Trophoblast cell (in vitro differentiated cells and primary cell): Measurements from ENCODE around the gene CCSER2. TPM values are rescaled to one million over a fixed set of nuclear protein-coding genes. Genes with fewer than 3 reads are reported as not detected.
"Not testable (repeated sequence)": the region's sequence is repeated elsewhere in the genome, so short reads cannot be mapped to it uniquely, and the experiment has no call there.

Experiments
- DNase-seq, 2 donors: peaks; one replicate each; pipeline ENCODE4 v3.0.0-alpha.2; 2016
- H2AFZ ChIP-seq: 2 replicates; pipeline ENCODE4 v1.6.1; 2013; ENCODE audit warnings: low read length, moderate library complexity, mild to moderate bottlenecking; ENCODE audit not compliant: insufficient read depth, poor library complexity
- H2AK5ac ChIP-seq: 2 replicates; pipeline ENCODE4 v1.6.1; 2013; ENCODE audit warnings: mild to moderate bottlenecking, low read length
- H2BK120ac ChIP-seq: 2 replicates; pipeline ENCODE4 v1.6.1; 2013; ENCODE audit warnings: low read length, mild to moderate bottlenecking, moderate library complexity; ENCODE audit not compliant: insufficient read depth, poor library complexity
- H2BK12ac ChIP-seq: 2 replicates; pipeline ENCODE4 v1.6.1; 2013; ENCODE audit warnings: mild to moderate bottlenecking, low read length, moderate library complexity
- H2BK5ac ChIP-seq: 2 replicates; pipeline ENCODE4 v1.6.1; 2013; ENCODE audit warnings: low read length, low read depth, moderate library complexity, mild to moderate bottlenecking; ENCODE audit not compliant: poor library complexity
- H3K14ac ChIP-seq: 2 replicates; pipeline ENCODE4 v1.6.1; 2013; ENCODE audit warnings: mild to moderate bottlenecking, low read length
- H3K18ac ChIP-seq: 2 replicates; pipeline ENCODE4 v1.6.1; 2013; ENCODE audit warnings: mild to moderate bottlenecking, low read length
- H3K23ac ChIP-seq: 2 replicates; pipeline ENCODE4 v1.6.1; 2013; ENCODE audit warnings: low read length
- H3K27ac ChIP-seq: 2 replicates; pipeline ENCODE4 v1.5.1; 2013; ENCODE audit warnings: low read depth, mild to moderate bottlenecking, inconsistent platforms, low read length, moderate library complexity
- H3K27me3 ChIP-seq: 2 replicates; pipeline ENCODE4 v1.6.1; 2013; ENCODE audit warnings: inconsistent platforms, mild to moderate bottlenecking, low read length, moderate library complexity; ENCODE audit not compliant: insufficient read depth
- H3K36me3 ChIP-seq, 2 experiments: 1 replicate in 1 of 2; 2 replicates in 1 of 2; pipeline ENCODE4 v1.6.1; 2013; ENCODE audit warnings: low read length in 2 of 2, mild to moderate bottlenecking in 2 of 2, moderate library complexity in 1 of 2; ENCODE audit not compliant: insufficient read depth in 2 of 2, control insufficient read depth in 1 of 2
- H3K4ac ChIP-seq: 2 replicates; pipeline ENCODE4 v1.6.1; 2013; ENCODE audit warnings: low read depth, mild to moderate bottlenecking, low read length, moderate library complexity
- H3K4me1 ChIP-seq, 2 experiments: 1 replicate in 1 of 2; 2 replicates in 1 of 2; pipeline ENCODE4 v1.6.1; 2013; ENCODE audit warnings: low read length in 2 of 2, mild to moderate bottlenecking in 2 of 2, moderate library complexity in 1 of 2; ENCODE audit not compliant: insufficient read depth in 2 of 2, control insufficient read depth in 1 of 2
- H3K4me2 ChIP-seq: 2 replicates; pipeline ENCODE4 v1.6.1; 2013; ENCODE audit warnings: inconsistent platforms, mild to moderate bottlenecking, low read length, moderate library complexity
- H3K4me3 ChIP-seq: 2 replicates; pipeline ENCODE4 v1.5.1; 2013; ENCODE audit warnings: mild to moderate bottlenecking, low read depth, low read length, inconsistent platforms
- H3K79me1 ChIP-seq: one replicate; pipeline ENCODE4 v1.6.1; 2013; ENCODE audit warnings: low read length
- H3K79me2 ChIP-seq: 2 replicates; pipeline ENCODE4 v1.6.1; 2013; ENCODE audit warnings: low read length, mild to moderate bottlenecking; ENCODE audit not compliant: control insufficient read depth, insufficient read depth, poor library complexity
- H3K9ac ChIP-seq: 2 replicates; pipeline ENCODE4 v1.6.1; 2013; ENCODE audit warnings: mild to moderate bottlenecking, low read length
- H3K9me3 ChIP-seq: 2 replicates; pipeline ENCODE4 v1.6.1; 2013; ENCODE audit warnings: low read depth, mild to moderate bottlenecking, control low read depth, inconsistent platforms, low read length; ENCODE audit not compliant: insufficient read depth
- H4K12ac ChIP-seq: 2 replicates; pipeline ENCODE4 v1.6.1; 2013; ENCODE audit warnings: low read depth, mild to moderate bottlenecking, low read length, moderate library complexity
- H4K8ac ChIP-seq: 2 replicates; pipeline ENCODE4 v1.6.1; 2013; ENCODE audit warnings: low read depth, mild to moderate bottlenecking, low read length, moderate library complexity
- H4K91ac ChIP-seq: one replicate; pipeline ENCODE4 v1.6.1; 2013; ENCODE audit warnings: low read depth, mild to moderate bottlenecking, low read length, moderate library complexity
- WGBS: extraction: QIAGEN DNeasy Blood & Tissue Kit; methylation state at CpG from one replicate; pipeline ENCODE4 v1.1.7; 2013; ENCODE audit warnings: missing lambda C conversion rate; ENCODE audit not compliant: insufficient read length, insufficient coverage; ENCODE audit errors: extremely low coverage; 5-methylcytosine and 5-hydroxymethylcytosine counted together
- polyA plus RNA-seq: library from polyadenylated mRNA; stranded (reverse); fragments of 200-250 nt; gene quantifications from 2 replicates; pipeline ENCODE4 v1.2.3, GENCODE V29; 2013

Gene CCSER2
- 148 and 154 TPM in 2 replicates for polyA plus RNA-seq

GRCh38 chr10:84328418-84329195 is at the start of gene CCSER2:
Gene CCSER2, plus strand, starts transcription at chr10:84328589. Its CDS starts 42,464 bp downstream, at chr10:84371053.
- H3K23ac ChIP-seq = no peak within 1 kb of the TSS
- peak within 1 kb of the TSS; percentile 96 for H2BK5ac ChIP-seq
- H2AK5ac ChIP-seq = peak within 1 kb of the TSS; percentile 84
- peak within 1 kb of the TSS; percentile 98 for H3K9ac ChIP-seq
- H3K27me3 ChIP-seq = no peaks in the 10 kb centered on the region
- DNase-seq = peak; percentile 95 to 98
- H2BK120ac ChIP-seq = peak within 1 kb of the TSS; percentile 96
- H2AFZ ChIP-seq = peak within 1 kb of the TSS; percentile 96
- peak within 1 kb of the TSS; percentile 94 for H3K4ac ChIP-seq
- H3K27ac ChIP-seq = peak within 1 kb of the TSS; percentile 96
- no peaks in the 10 kb centered on the region for H3K36me3 ChIP-seq
- H4K8ac ChIP-seq = peak within 1 kb of the TSS; percentile 92
- peak within 1 kb of the TSS; percentile 96 for H4K12ac ChIP-seq
- WGBS = no CpG with 5 or more reads among the region's 104 CpGs
- peaks cover 13% of the 10 kb centered on the region for H3K79me2 ChIP-seq
- peak within 1 kb of the TSS; percentile 94 for H4K91ac ChIP-seq
- H3K79me1 ChIP-seq = peaks cover 15% of the 10 kb centered on the region
- H3K4me1 ChIP-seq = peaks cover 6 to 10% of the 10 kb centered on the region in 2 experiments
- H2BK12ac ChIP-seq = peak within 1 kb of the TSS; percentile 95
- peak within 1 kb of the TSS; percentile 74 for H3K4me2 ChIP-seq
- H3K18ac ChIP-seq = peak within 1 kb of the TSS; percentile 93
- peak within 1 kb of the TSS; percentile 96 for H3K4me3 ChIP-seq
- peak within 1 kb of the TSS; percentile 87 for H3K14ac ChIP-seq
- H3K9me3 ChIP-seq = no peaks in the 10 kb centered on the region

- not testable (repeated sequence) for H3K9me3 ChIP-seq
- no CpG with 5 or more reads among the region's 31 CpGs for WGBS
Measured at GRCh38 chr10:84279876-84280475, 48.4 kb upstream of the CCSER2 start.

DNA sequence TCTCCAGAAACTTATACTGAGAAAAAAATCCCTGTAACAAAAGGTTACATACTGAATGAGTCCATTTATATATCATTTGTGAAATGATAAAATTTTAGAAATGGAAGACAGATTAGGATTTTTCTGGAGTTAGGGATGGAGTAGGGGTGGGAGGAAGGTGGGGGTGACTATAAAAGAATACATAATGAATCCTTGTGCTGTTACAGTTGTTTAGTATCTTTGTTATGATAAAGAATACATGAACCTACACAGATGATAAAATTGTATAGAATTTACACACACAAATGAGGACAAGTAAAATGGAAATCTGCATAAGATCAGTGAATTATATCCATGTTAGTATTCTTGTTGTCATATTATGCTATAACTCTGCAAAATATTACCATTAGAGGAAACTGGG is 41.7 kb upstream of the CCSER2 start:
- no peak overlapping the region for H3K18ac ChIP-seq
- H3K4me2 ChIP-seq = no peak overlapping the region
- H4K91ac ChIP-seq = no peak overlapping the region
- H2AFZ ChIP-seq = no peak overlapping the region
- H3K9ac ChIP-seq = no peak overlapping the region
- H3K14ac ChIP-seq = no peak overlapping the region
- no peak overlapping the region for H2AK5ac ChIP-seq
- no peaks in the 10 kb centered on the region for H3K79me1 ChIP-seq
- H3K23ac ChIP-seq = no peak overlapping the region
- H3K9me3 ChIP-seq = no peaks in the 10 kb centered on the region
- no peak overlapping the region for H2BK5ac ChIP-seq
- H3K4ac ChIP-seq = no peak overlapping the region
- H3K4me3 ChIP-seq = no peak overlapping the region
- no peak for DNase-seq
- H3K4me1 ChIP-seq = no peaks in the 10 kb centered on the region
- no peak overlapping the region for H2BK120ac ChIP-seq
- H3K79me2 ChIP-seq = no peaks in the 10 kb centered on the region
- H3K36me3 ChIP-seq = no peaks in the 10 kb centered on the region
- no peak overlapping the region for H4K8ac ChIP-seq
- no peak overlapping the region for H4K12ac ChIP-seq
- no peak overlapping the region for H3K27ac ChIP-seq
- H2BK12ac ChIP-seq = no peak overlapping the region
- H3K27me3 ChIP-seq = no peaks in the 10 kb centered on the region

More at GRCh38 chr10:84279876-84280475, 48.4 kb upstream of the CCSER2 start:
- H3K9ac ChIP-seq, H3K4ac ChIP-seq, H3K14ac ChIP-seq, H3K79me1 ChIP-seq, H3K36me3 ChIP-seq, H3K27me3 ChIP-seq, H4K12ac ChIP-seq, H2AFZ ChIP-seq, H3K27ac ChIP-seq, H2AK5ac ChIP-seq, H3K4me1 ChIP-seq, H2BK120ac ChIP-seq, H3K4me2 ChIP-seq, H2BK12ac ChIP-seq, H2BK5ac ChIP-seq, H3K4me3 ChIP-seq, H4K91ac ChIP-seq, H4K8ac ChIP-seq, H3K79me2 ChIP-seq, H3K23ac ChIP-seq, H3K18ac ChIP-seq: not testable (repeated sequence)
- DNase-seq = peak in 1 of 2 donors; percentile 48

DNA sequence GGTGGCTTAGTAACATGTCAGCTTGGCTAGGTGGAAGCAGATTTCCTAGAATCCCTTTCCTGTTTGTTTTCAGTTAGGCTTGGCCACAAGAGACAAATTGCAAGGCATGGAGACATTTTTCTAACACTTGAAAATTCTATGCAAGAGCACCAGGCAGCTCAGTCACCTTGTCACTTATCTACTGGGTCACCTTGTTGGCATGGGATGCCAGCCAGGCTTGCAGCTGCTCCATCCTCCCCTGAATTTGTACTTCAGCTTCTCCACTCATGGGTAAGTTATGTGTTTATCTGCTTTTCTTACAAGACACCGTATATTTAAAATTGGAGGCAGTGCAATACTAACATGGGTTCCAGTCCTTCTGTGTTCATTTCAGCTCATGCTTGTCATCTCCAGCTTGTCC is 40.2 kb upstream of the CCSER2 start:
- H2BK12ac ChIP-seq = no peak overlapping the region
- H3K4me2 ChIP-seq = no peak overlapping the region
- H3K4me3 ChIP-seq = no peak overlapping the region
- peaks cover 0 to 2% of the 10 kb centered on the region in 2 experiments for H3K4me1 ChIP-seq
- H3K79me2 ChIP-seq = no peaks in the 10 kb centered on the region
- no peaks in the 10 kb centered on the region for H3K79me1 ChIP-seq
- H4K91ac ChIP-seq = no peak overlapping the region
- no peak overlapping the region for H2AK5ac ChIP-seq
- no CpG with 5 or more reads among the region's 1 CpG for WGBS
- no peak overlapping the region for H3K14ac ChIP-seq
- DNase-seq = no peak
- no peak overlapping the region for H2BK120ac ChIP-seq
- H2AFZ ChIP-seq = no peak overlapping the region
- H3K18ac ChIP-seq = no peak overlapping the region
- no peak overlapping the region for H3K23ac ChIP-seq
- no peaks in the 10 kb centered on the region for H3K27me3 ChIP-seq
- no peak overlapping the region for H2BK5ac ChIP-seq
- no peak overlapping the region for H3K27ac ChIP-seq
- no peaks in the 10 kb centered on the region for H3K36me3 ChIP-seq
- no peak overlapping the region for H4K8ac ChIP-seq
- no peaks in the 10 kb centered on the region for H3K9me3 ChIP-seq
- H4K12ac ChIP-seq = no peak overlapping the region
- no peak overlapping the region for H3K4ac ChIP-seq
- H3K9ac ChIP-seq = no peak overlapping the region
